HCT116 (cell line): ENCODE measurements around the gene TMEM30A.

Experiments
- CTCF ChIP-seq, 3 experiments: fragments of 200-600 bp in 1 of 3; sonication (generic) in 1 of 3; IDR thresholded peaks in 2 of 3; conservative IDR thresholded peaks in 1 of 3; 2 replicates each; pipeline ENCODE4 v1.5.1; 2012 to 2017; ENCODE audit warnings: low read depth in 2 of 3, low read length in 2 of 3, antibody characterized with exemption in 1 of 3, borderline replicate concordance in 1 of 3, control low read depth in 1 of 3, mild to moderate bottlenecking in 1 of 3, mixed read lengths in 1 of 3, mixed run types in 1 of 3, moderate library complexity in 1 of 3; ENCODE audit not compliant: insufficient read depth in 1 of 3
- POLR2AphosphoS5 ChIP-seq: IDR thresholded peaks from 2 replicates; pipeline ENCODE4 v1.6.1; 2011; ENCODE audit warnings: mild to moderate bottlenecking, low read depth, low read length, moderate library complexity
- TCF7L2 ChIP-seq: IDR thresholded peaks from 2 replicates; pipeline ENCODE4 v1.7.0; 2011; ENCODE audit warnings: borderline replicate concordance, inconsistent platforms; ENCODE audit not compliant: insufficient read depth, insufficient read length; ENCODE audit errors: extremely low read depth

GRCh38 chr6:75217193-75217592 lies 67.4 kb downstream of the TMEM30A start:
- TF ChIP-seq TCF7L2 = no peak
- TF ChIP-seq CTCF (IDR thresholded peaks at IDR 0.05 in 2 of 3, conservative IDR thresholded peaks at IDR 0.05 in 1 of 3; ENCODE audit: borderline replicate concordance in 1 of 3, insufficient read depth in 1 of 3, low read depth in 2 of 3, low read length in 2 of 3) = no peak
- no peak for TF ChIP-seq POLR2AphosphoS5
